Astrocyte of the cerebellum (primary cell): ENCODE data around the gene PUM1.
"Not testable (repeated sequence)": the region's sequence is repeated elsewhere in the genome, so short reads cannot be mapped to it uniquely, and the experiment has no call there.

Source experiments
- DNase-seq: peaks from one replicate; pipeline ENCODE4 v3.0.0-alpha.2; 2011; ENCODE audit warnings: low read depth
- H3K4me3 ChIP-seq: 2 replicates; pipeline ENCODE4 v1.5.1; 2011; ENCODE audit warnings: mild to moderate bottlenecking, low read depth, low read length, moderate library complexity
- CTCF ChIP-seq: IDR thresholded peaks from 2 replicates; pipeline ENCODE4 v1.5.1; 2012; ENCODE audit warnings: low read length, low read depth, moderate library complexity, mild to moderate bottlenecking; ENCODE audit errors: missing control alignments
- in situ Hi-C: cut with HindIII; loops from 2 replicates; pipeline ENCODE4 v1.10.0; 2017; ENCODE audit warnings: low sequenced_read_pairs

PUM1 gene

GRCh38 chr1:30977511-30977910 lies 88.0 kb downstream of the PUM1 start:
- TF ChIP-seq CTCF, result no peak
- H3K4me3 ChIP-seq, result no peak overlapping the region
- no peak for DNase-seq
- in situ Hi-C loops, result no loop called here

GRCh38 chr1:30977105-30977504 lies 88.4 kb downstream of the PUM1 start:
- H3K4me3 ChIP-seq, result no peak overlapping the region
- TF ChIP-seq CTCF, result peak; percentile 23
- no peak for DNase-seq
- in situ Hi-C loops, result no loop called here

- DNase-seq, result no peak
- in situ Hi-C loops, result no loop called here
- no peak overlapping the region for H3K4me3 ChIP-seq
- no peak for TF ChIP-seq CTCF
Measured at GRCh38 chr1:30976143-30976542, 89.4 kb downstream of the PUM1 start.

GRCh38 chr1:30975217-30975616 lies 90.3 kb downstream of the PUM1 start:
- no peak for DNase-seq

GRCh38 chr1:30974536-30974935 lies 91.0 kb downstream of the PUM1 start:
- in situ Hi-C loops, result no loop called here
- no peak overlapping the region for H3K4me3 ChIP-seq
- TF ChIP-seq CTCF, result no peak
- no peak for DNase-seq

More at GRCh38 chr1:30975217-30975616, 90.3 kb downstream of the PUM1 start:
- in situ Hi-C loops, result no loop called here
- no peak overlapping the region for H3K4me3 ChIP-seq
- TF ChIP-seq CTCF, result no peak

GRCh38 chr1:30972349-30972748 lies 93.2 kb downstream of the PUM1 start:
- DNase-seq, in situ Hi-C loops, H3K4me3 ChIP-seq: not testable (repeated sequence)

- in situ Hi-C loops, result no loop called here
- no peak for DNase-seq
- no peak overlapping the region for H3K4me3 ChIP-seq
- no peak for TF ChIP-seq CTCF
Measured at GRCh38 chr1:30971496-30971895, 94.0 kb downstream of the PUM1 start.
